A673 (cell line): Measurements from ENCODE around the gene LRSAM1.

ENCODE experiments used
- EZH2 ChIP-seq: fragments of 200-600 bp; sonication (generic); IDR thresholded peaks from 2 replicates; pipeline ENCODE4 v1.6.1; 2017; ENCODE audit warnings: borderline replicate concordance, low read depth, mild to moderate bottlenecking, mixed read lengths, antibody characterized with exemption, low read length; ENCODE audit not compliant: poor library complexity, severe bottlenecking
- TF ChIP-seq, protein P1 (sequence below): fragments of 300-800, 200-600 bp; sonication (generic); conservative IDR thresholded peaks from 2 replicates; pipeline ENCODE4 v1.5.1; 2017; ENCODE audit warnings: low read depth, mild to moderate bottlenecking, antibody characterized with exemption, low read length, moderate library complexity, mixed read lengths

DNA sequence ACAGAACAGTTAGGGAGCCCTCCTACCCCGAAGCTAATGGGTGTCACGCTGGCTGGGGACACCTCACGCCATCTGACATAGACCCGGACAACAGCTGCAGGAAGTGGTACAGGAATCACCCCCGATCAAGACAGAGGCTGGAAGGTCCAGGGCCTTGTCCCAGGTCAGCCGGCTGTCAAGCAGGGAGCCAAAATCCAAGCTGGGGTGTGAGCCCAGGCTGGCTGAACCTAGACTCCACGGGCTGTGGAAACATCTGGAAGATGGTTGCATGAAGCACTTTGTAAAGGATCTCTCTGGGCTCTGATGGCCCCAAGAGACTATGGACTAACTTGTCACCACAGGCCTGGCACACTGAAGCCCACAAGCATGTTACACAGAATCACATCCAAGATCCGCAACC lies 91.9 kb downstream of the LRSAM1 start:
- TF ChIP-seq, protein P1, sequence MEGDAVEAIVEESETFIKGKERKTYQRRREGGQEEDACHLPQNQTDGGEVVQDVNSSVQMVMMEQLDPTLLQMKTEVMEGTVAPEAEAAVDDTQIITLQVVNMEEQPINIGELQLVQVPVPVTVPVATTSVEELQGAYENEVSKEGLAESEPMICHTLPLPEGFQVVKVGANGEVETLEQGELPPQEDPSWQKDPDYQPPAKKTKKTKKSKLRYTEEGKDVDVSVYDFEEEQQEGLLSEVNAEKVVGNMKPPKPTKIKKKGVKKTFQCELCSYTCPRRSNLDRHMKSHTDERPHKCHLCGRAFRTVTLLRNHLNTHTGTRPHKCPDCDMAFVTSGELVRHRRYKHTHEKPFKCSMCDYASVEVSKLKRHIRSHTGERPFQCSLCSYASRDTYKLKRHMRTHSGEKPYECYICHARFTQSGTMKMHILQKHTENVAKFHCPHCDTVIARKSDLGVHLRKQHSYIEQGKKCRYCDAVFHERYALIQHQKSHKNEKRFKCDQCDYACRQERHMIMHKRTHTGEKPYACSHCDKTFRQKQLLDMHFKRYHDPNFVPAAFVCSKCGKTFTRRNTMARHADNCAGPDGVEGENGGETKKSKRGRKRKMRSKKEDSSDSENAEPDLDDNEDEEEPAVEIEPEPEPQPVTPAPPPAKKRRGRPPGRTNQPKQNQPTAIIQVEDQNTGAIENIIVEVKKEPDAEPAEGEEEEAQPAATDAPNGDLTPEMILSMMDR, result no peak
- TF ChIP-seq EZH2, result no peak
